Esophagus squamous epithelium (tissue), 4 donors: Measurements from ENCODE around the gene CGRRF1.

Source experiments
- POLR2A ChIP-seq, 4 donors: fragments of 450-650 bp; IDR thresholded peaks; one replicate each; pipeline ENCODE4 v1.6.1; 2017; ENCODE audit warnings: antibody characterized with exemption in 4 of 4, mild to moderate bottlenecking in 4 of 4, moderate library complexity in 3 of 4
- TF ChIP-seq, protein P1 (sequence below), 6 experiments: fragments of 450-650 bp in 4 of 6; fragments of 200-600 bp in 2 of 6; sonication (generic) in 2 of 6; IDR thresholded peaks; one replicate each; pipeline ENCODE4 v1.5.1; 2016 to 2019; ENCODE audit warnings: antibody characterized with exemption in 6 of 6, mild to moderate bottlenecking in 4 of 6, moderate library complexity in 4 of 6

DNA sequence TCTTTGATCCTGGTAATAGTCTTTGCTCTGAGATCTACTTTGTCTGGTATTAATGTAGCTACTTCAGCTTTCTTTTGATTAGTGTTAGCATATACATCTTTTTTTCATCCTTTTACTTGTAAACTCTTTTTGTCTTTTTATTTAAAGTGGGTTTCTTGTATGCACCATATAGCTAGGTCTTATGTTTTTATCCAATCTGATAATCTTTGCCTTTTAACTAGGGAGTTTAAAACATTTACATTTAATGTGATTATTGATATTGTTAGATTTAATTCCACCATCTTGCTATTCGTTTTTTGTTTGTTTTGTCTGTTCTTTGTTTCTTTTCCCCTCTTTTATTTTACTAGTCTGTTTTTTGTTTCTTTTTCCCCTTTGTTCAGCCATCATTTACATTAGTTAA is 6.0 kb downstream of the CGRRF1 start:
- TF ChIP-seq, protein P1, sequence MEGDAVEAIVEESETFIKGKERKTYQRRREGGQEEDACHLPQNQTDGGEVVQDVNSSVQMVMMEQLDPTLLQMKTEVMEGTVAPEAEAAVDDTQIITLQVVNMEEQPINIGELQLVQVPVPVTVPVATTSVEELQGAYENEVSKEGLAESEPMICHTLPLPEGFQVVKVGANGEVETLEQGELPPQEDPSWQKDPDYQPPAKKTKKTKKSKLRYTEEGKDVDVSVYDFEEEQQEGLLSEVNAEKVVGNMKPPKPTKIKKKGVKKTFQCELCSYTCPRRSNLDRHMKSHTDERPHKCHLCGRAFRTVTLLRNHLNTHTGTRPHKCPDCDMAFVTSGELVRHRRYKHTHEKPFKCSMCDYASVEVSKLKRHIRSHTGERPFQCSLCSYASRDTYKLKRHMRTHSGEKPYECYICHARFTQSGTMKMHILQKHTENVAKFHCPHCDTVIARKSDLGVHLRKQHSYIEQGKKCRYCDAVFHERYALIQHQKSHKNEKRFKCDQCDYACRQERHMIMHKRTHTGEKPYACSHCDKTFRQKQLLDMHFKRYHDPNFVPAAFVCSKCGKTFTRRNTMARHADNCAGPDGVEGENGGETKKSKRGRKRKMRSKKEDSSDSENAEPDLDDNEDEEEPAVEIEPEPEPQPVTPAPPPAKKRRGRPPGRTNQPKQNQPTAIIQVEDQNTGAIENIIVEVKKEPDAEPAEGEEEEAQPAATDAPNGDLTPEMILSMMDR (IDR thresholded peaks at IDR 0.05): no peak
- TF ChIP-seq POLR2A (IDR thresholded peaks at IDR 0.05): no peak
